ENCODE results near the gene ALG14.

- no peak for TF ChIP-seq CTCF (IDR thresholded peaks at IDR 0.05)
- TF ChIP-seq POLR2A (IDR thresholded peaks at IDR 0.05) = no peak
Measured at GRCh38 chr1:95007687-95008086, 65.1 kb downstream of the ALG14 start.

All from lower leg skin (tissue), 3 donors.